Cerebellar nuclear complex (tissue), 1 donor: ENCODE data around the gene EHD3.
"Not testable (repeated sequence)": the region's sequence is repeated elsewhere in the genome, so short reads cannot be mapped to it uniquely, and the experiment has no call there.

Experiments used
- DNase-seq, 2 experiments: peaks; one replicate each; lab custom pipeline; 2025; lab: John Stamatoyannopoulos, UW

Gene EHD3

DNA sequence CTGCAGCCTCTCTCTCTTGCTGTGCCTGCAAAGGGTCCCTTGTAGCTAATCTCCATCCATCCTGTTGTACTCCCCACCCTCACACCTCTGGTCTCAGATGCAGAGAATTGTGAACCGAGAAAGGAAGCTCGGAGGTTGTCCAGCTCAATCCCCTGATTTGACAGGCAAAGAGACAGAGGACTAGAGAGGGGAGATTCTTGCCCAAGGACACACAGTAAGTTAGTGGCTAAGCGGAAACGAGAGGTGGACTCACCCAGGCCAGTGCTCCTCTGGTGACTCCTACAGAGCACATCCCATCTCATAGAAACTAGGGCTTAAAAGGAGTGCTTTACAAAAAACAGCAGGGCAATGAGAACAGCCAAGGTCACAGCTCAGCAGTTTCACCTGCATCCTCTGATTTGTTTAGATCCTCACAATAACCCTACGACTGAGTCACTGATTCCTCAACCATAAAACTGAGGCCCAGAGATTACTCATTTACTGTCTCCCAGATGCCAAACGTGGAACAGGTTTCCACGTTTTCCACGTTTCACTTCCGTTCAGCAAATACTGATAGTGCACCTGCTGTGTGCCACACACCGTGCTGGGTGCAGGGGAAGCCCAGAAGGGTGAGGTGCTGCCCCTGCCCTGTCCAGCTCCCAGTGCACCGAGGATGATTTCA, 22.1 kb downstream of the EHD3 start:
- DNase-seq: no peak

DNA sequence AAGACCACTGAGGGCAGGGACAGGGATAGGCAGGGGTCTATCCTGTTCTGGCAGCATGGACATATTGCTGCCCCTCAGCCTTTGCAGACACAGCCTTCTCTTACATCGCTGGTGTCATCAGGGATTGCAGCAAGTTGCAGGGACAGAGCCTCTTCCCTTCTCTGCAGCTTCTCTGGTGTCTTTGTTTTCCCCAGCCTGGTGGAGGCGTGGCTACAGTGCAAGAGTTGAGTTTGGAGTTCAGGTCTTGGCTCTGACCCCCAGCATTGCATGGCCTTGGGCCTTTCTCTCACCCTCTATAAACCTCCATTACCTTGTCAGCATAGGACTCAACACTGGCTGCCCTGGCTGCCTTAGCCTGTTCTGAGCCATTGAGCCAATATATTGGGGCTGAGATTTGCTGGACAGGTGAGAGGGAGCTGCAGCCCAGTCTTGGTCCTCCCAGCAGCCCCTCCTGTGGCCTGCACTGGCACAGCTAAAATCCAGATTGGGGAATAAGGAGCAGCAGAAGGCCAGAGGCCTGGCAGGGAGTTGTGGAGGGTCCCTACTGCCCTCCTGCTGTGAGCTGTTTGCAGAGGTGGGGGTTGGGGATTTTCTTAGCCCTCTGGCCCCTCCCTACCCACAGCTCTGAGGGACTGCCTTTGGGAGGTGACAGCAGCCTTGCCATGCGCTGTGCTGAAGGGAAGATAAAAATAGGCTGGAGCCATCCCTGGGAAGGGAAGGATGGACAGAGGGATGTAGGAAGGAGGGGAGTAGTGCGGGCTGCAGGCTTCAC, 22.8 kb downstream of the EHD3 start:
- no peak for DNase-seq

DNA sequence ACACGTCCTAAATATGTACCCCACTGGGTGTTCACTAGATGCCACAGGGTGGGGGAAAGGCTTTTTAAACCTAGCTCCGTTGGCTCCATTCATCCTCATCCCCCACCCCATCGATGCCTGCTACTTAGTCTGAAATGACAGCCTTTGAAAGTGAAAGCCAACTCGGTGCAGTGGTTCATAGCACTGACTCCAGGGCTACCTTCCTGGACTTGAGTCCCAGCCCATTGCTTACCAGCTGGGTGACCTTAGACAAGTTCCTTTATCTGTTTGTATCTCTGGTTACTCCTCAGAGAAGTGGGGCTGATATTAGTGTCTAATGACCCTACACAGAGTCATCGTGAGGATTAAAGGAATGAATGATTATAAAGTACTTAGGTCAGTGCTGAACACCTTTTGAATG, 24.4 kb downstream of the EHD3 start:
- no peak for DNase-seq

DNA sequence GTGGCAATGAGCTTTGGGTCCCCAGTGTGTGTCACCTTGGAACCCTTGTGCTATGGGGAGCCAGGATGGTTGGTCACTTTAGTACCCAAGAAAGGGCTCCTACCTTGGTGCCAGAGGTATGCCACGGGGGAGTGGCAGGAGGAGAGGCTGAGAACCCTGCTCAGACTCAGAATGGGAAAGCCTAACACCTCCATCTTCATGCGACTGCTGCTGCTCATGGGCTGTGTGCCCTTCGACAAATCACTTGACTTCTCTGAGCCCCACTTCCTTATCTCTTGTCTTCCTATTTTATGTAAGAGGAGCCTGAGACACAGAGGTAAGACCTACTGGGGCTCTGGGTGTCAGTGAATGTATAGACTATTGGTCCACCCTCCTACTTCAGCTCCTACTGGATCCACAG, 25.1 kb downstream of the EHD3 start:
- DNase-seq: no peak

DNA sequence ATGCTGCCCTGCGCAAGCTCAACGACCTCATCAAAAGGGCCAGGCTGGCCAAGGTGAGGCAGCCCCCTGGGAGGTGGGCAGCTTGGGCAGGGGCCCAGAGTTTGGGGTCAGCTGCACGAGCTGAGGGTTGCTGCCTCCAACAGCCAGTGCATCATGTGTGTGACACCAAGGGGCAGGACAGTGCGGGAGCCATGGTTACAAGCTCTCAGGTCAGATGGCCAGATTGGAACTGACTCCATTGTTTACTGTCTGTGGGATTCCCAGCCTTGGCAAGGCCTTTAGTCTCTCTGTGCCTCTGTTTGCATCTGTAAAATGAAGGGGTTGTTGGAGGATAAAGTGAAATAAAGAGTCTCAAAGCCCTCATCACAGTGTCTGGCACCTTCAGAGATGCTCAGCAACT, 26.9 kb downstream of the EHD3 start:
- DNase-seq: no peak

DNA sequence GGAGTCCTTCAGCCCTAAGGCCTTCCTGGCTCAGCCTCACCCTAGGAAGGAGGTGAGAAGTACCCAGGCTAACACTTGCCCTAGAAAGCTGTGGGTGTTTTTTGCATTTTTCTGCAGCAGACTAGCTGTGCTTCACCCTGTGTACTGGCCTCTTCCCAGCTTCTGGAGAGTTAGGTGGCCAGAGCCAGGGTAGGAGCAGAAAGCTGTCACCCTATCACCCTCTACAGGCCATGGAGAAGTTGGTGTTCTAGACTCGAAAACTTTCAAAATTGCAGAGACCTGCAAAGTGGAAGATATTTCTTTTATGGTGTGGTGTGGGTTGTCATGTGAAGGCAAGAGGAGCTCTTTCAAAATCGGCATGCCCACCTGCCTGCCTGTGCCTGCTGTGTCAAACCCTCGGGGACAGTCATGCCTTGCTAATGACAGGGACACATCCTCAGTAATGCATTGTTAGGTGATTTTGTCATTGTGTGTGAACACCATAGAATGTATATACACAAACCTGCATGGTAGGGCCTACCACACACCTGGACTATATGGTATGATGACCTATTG, 29.8 kb downstream of the EHD3 start:
- DNase-seq: no peak

DNA sequence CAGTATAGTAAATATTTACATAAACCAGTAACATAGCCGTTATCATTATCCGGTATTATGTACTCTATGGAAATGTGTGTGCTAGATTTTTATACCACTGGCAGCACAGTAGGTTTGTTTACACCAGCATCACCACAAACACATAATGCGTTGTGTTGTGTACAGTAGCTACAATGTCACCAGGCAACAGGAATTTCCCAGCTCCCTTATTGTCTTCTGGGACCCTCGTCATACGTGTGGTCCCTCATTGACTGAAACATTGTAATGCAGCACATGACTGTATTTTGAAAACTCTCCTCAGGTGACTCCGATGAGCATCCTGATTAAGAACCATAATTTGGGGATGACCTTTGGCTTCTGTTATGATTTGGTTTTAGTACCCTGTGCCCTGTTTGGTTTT, 31.3 kb downstream of the EHD3 start:
- DNase-seq: no peak

DNA sequence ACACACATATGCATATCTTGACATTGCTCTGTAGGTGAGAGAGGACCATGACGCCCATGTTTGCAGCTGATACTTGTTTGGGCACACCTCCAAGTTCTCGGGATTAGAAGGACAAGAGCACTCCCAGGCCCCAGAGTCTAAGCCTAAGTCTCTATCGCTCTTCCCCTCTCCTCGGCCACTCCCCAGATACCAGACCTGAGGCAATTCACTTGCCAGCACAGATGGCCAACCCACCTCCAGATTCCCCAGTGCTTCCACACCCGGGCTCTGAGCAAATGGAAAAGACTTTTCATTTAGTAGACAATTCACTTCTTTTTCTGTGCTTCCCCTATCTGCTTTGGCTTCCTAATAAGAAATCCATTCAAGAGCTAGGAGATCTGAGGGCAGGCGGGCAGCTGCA, 32.9 kb downstream of the EHD3 start:
- no peak for DNase-seq

DNA sequence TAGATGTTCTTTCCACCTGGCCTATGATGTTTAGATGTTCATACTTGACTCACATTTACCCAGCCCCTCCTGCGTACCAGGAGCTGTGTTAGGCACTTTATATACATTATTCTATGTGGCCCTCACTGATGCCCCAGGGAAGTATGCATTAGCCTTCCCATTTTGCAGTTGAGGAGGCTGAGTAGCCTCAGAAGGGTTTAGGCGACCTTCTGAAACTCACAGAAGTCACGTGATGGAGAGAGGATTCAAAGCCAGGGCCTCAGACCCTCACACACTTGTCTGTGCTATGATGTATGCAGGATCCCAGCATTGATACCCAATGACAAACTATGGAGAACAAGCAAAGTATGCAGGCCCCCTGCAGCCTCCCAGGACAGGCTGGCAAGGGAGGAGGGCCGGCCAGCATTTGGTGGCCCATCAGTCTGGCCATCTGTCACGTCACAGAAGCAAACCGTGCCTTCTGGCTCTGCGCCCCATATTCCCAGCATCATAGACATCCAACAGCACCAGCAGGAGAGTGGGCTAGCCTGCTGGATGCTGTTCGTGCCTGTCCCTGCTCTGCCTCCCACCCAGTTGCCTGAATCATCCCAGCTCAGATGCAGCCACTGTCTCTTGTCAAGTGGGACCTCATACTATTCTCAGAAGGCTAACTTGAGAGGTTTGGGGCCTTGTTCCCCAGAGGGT, 33.6 kb downstream of the EHD3 start:
- peak in 1 of 2 experiments; percentile 24 for DNase-seq

DNA sequence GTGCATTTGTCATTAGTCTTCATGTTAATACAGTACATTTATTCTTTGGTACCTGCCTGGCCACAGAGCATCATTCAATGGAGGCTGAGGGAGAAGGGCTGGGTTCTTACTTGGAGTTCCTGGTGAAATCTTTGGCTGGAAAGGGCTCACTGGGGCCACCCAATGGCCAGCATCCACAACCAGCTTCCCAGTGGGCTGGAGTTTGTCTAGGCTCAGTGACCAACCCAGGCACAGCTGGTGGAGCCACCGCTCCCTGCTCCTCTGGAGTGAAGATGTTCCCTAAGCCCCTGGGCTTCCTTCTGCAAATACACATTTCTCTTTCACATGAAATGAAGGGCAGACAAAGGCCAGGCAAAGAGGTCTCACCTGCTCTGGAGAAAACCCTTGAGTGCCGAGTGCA, 34.4 kb downstream of the EHD3 start:
- DNase-seq: no peak

DNA sequence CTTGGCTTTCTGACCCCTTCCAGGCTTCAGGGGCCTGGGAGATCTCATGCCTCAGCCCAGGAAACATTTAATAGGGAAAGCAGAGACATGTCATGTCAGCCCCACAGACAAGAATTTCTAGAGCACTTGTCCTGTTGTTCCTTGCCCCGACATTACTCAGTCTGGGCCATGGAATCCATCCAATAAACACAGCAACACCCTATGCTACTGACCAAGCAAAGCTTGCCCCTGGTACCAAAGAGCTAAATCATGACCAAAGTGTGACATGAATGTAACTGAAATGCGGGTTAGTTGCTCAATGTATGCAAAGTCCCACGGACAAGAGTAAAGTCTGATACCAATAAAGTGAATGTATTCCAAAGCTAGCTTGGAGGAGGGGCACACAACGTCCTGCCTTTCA, 35.1 kb downstream of the EHD3 start:
- DNase-seq: no peak

DNA sequence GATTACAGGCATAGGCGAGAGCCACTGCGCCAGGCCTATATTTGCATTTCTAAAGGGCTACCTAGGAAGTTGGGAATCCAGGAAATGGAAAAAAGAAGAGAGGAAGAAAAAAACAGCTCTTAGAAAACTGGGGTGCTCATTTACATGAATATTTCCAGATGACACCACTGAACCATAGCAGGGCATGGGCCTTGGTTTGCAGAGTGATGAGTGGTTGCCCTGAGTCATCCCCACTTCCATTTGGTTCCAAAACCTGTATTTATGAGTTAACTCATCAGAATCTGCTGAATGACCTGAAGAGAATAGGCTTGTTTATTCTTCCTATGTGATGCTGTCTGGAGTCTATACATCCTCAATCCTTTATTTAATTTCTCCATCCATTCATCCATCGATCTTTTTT, 36.2 kb downstream of the EHD3 start:
- no peak for DNase-seq

DNA sequence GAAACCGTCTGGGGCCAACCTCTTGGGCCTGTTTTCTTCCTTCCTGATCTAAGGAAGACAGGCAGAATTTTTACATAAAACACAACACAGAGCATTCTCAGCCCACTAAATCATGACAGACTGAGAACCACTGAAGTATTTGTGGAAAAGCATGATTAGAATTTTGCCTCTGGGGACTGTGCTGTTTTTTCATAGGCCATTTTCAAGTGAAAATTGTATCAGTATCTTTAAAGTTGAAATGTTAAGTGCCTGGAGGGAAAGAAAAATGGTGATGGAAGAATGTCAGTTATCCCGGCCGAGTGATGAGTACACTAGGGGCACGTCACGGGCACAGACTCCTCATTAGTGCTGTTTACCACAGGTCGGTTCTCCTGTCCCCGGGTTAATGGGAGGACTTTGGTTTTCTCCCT, 36.9 kb downstream of the EHD3 start:
- DNase-seq: no peak

DNA sequence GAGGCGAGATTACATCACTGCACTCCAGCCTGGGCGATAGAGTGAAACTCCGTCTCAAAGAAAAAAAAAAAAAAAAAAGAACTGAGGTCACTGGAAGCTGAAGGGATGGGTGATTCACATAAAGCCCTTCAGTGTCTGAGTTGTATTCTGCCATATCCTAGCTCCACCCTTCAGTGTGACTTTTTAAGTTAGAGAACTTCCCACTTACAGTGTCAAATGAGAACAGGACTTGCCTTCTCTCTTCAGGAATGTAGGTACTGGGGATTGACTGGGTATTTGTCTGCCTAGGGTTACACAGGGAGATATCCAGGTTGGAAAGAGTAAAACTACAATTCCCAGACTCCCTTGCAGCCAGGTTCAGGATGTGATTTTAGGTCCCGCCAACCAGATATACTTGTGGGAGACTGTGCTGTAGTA, 37.9 kb downstream of the EHD3 start:
- no peak for DNase-seq

DNA sequence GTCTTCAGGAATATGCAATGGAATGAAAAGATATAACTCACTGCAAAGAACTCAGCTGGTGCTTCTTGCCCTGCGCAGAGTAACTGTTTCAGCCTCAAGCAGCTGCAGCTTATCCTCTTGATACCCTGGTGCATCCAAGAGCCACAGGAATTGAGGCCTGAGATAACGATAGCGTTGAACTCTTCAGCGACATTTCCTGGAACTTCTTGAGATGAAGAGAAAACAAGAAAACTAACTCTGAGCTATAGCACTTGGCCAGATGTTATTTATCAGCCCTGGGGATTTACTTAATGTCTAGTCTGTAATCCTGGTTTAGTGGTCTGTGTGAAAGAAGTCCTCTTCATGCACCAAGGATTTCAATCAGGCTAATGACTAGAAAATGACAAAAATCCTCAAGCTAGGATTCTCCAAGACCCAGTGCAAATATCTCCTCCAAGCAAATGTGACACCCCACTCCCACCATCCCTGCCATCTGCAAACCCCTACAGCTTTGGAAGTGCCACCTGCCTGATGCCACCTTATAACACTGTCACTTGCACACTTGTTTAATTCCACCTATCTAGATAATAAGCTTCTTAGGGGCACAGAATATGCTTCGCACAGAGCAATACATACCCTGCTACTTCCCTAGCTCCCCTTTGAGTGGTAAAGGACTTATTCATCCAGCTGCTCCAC, 40.6 kb downstream of the EHD3 start:
- no peak for DNase-seq

DNA sequence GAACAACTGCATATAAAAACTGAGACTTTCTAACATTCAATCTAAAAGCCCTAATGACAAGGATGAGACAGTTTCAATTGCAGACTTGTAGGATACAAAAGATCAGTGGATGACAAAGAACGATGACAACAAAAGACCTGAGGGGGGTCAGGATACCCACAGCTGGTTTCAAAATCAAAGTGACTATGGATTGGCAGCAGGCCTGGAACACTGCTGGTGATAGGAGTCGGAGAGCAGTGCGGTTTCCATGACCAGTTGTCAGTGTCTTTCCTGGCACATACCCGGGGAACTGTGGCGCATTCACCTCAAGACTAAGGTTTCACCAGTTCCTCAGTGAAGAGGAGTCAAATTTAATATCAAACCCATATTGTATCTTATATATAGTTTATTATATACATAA, 42.0 kb downstream of the EHD3 start:
- no peak for DNase-seq

DNA sequence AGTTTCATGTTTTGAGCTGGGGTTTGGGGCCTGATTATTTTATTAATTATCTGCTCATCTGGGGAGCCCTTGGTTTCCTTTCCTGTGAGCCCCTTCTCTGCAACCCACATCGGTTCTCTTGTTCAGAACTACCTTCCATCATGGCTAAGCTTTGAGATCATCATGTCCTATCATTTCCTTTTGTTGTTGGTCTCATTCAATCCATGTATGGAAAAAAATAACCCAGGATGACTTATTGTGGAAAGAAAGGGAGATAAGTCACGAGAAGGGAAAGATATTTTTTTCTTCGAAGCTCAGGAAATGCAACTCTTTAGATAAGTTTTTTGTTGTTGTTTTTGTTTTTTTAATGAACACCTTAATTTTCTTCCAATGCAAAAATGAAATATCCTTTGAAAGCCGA, 43.7 kb downstream of the EHD3 start:
- no peak for DNase-seq

DNA sequence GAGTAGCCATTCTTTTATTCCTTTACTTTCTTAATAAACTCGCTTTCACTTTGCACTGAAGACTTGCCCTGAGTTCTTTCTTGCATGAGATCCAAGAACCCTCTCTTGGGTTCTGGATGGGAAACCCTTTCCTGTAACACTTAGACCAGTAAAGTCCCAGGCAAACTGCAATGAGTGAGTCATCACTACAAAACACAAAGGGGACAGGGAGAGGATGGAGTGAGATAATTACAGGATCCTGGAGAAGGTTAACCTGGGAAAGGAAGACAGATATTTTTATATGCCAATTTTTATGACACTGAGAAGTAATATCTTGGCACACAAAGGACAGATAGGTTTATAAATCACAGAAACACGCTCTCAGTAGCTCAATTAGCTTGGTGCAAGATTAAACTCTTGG, 48.7 kb downstream of the EHD3 start:
- no peak for DNase-seq

DNA sequence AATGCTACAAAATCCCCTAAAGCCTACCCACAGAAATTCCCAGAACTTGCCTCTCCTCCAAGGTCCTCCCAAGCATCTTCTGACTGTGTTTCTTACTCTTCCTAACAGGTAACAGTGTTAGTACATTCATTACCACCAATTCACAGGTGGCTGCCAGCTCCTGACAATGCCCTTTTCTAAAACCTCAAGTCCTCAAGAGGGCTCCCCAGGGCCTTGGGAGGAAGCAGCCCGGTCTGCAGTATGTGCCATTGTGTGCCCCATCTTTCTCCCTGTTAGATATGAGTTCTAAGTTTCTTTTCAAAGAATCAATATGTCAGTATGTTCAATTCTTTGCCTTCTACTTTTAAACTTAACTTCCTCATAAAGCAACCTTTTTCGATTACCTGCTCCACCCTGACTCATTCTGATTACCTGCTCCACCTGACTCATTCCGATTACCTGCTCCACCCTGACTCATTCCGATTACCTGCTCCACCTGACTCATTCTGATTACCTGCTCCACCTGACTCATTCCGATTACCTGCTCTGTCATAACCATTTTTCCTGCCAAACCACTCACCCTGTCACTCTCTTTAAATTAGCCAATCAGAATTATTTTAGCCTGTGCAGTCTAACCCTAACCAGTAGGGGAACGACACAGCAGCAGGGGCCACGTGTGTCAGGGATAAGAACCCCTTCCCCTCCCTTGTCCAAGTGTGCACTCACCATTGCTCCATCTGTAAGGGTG, 49.4 kb downstream of the EHD3 start:
- DNase-seq: not testable (repeated sequence)

DNA sequence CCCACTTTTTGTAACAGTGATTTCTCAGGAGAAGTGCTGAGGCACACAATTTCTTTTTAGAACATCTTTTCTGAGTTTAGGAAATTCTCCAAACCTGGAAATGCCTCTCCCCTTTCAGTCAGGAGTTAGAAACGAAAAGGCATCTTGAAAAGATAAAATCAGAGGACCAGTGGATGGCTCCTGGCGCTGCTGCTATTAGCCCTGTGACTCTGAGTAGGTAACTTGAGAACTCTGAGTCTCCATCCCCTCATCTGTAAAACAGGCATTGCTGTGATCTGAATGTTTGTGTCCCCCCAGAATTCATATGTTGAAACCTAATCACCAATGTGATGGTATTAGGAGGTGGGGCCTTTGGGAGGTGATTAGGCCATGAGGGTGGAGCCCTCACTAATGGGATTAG, 50.2 kb downstream of the EHD3 start:
- no peak for DNase-seq

DNA sequence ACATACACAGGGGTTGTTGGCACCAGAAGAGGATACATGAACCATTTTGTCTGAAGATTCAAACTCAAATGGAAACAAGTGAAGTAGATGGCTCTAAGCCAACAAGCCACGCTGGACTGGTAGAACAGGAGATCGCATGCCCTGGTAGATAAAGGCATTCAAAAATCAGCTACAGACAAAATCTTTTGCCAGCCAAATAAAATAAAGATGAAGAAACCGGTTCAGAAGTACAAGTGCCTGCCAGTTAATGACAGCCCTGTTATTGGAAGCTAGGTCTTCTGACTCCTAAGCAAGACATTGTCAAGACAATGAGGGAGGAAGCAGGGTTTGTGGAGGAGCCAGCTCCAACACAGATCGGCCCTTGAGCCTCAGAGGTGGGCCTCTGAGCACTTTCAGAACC, 52.3 kb downstream of the EHD3 start:
- DNase-seq: no peak
